OCI-M2 (cell line): Measurements from ENCODE around the gene LMOD3.

Experiments
- DNase-seq: peaks from one replicate; lab custom pipeline; 2025; ENCODE audit not compliant: unreplicated experiment; lab: John Stamatoyannopoulos, UW

The LMOD3 gene

DNA sequence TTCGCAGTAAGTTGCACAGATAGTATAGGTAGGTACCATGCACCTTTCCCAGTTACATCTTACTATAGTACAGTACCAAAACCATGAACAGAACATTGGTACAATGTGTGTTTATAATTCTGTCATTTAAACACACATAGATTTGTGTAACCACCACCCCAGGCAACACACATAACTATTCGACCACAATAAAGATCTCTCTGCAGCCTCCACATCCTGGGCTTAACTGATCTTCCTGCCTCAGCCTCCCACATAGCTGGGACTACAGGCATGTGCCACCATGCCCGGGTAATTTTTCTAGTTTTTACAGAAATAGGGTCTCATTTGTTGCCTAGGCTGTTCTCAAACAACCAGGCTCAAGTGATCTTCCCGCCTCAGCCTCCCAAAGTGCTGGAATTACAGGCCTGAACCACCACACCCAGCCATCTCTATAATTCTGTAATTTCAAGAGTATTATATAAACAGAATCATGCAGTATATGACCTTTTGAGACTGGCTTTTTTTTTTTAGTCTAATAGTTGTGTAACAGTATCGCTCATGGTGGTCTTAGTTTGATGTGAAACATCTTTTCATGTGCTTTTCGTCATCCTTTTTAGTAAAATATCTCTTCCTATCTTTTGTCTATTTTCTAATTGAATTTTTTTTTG lies 57.0 kb downstream of the LMOD3 start:
- no peak for DNase-seq

DNA sequence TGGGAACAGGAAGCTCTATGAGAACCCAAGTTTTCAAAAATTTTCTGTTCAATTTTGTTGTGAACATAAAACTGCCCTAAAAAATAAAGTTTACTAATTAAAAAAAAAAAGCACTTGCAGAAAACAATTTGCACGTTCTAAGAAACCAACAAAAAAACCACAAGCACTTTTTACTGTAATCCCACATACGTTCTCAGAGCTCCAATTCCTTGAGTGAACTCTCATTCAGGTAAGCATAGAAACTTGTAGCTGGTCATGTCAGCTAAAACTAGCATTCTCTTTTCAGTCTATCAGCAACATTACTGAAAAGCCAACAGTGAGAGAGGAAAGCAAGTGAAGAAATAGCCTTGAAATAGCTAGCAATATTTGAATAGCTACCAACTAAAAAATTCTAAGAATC lies 58.8 kb downstream of the LMOD3 start:
- DNase-seq, result no peak

DNA sequence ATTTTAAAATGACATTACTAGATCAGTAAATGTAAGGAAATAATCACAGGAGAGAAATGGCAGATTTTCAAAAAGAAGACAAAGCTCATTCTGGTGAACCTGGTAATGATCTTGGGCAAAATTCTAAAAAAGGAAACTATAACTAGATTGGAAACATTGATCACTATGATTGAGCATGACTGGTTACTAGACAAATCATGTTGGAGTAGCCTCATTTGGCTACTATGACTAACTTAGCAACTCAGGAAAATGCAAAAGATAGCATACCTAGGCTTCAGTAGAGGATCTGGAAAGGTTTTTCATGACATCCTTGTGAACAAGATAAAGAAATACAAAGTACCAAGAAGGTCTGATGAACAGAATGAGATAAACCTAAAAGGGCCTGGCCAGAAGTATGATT lies 62.7 kb downstream of the LMOD3 start:
- DNase-seq, result no peak

DNA sequence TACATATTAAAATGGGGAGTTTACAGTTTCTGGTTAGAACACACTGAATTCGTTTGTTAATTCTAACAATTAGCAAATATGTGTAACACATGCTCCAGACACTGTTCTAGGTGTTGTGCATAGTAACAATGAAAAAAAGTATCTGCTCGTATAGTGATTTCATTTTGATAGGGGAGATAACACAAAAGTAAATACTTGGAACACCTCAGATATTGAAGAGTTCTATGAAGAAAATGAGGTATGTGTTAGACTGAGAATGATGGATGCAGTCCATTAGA lies 63.5 kb downstream of the LMOD3 start:
- DNase-seq, result no peak

DNA sequence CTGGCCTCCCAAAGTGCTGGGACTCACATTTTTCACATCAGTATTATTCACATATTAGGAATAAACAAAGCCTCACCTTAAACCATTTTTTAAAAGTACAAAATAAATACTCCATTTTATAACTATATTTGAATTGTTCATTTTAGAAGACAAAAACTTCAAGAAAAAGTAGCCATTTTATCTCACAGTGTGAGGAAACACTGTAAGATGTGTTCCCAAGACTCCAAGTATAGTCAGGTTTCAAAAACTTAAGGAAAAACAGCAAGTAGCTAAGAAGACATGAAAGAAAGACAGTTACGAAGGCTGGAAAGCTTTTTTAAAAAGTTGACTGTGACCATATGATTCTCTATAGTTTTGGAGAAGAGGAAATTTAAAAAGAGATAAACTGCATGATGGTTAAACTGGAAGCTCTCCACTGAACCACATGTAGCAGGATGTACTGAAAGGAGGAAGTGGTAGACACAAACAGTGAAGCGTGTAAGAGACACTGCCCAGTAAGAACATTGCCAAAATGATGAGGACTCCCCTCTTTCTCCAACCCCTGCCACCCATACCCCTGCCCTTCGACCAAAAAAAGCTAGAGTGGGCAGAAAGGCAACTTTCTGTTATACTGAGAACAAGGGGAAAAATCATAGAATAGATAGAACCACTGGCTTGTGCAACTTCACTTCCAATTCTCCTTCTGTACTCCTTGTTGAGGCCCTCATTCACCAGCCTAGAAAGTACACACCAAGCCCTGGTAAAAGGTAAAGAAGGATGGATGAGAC lies 64.0 kb downstream of the LMOD3 start:
- DNase-seq, result no peak
